Gastroesophageal sphincter (tissue), 4 donors: ENCODE data around the gene RAD52. TPM values are rescaled to one million over a fixed set of nuclear protein-coding genes. Genes with fewer than 3 reads are reported as not detected.

Experiments
- ATAC-seq: fragments of 150-250 bp; one replicate; pipeline ENCODE4 v1.9.1; 2016; ENCODE audit warnings: mild to moderate bottlenecking, moderate library complexity
- H3K27ac ChIP-seq, 4 donors: fragments of 200-600 bp; sonication (generic) in 3 of 4; 1 replicate in 3 of 4; 2 replicates in 1 of 4; pipeline ENCODE4 v1.5.1; 2016 to 2019
- H3K27me3 ChIP-seq: fragments of 200-600 bp; sonication (generic); one replicate; pipeline ENCODE4 v1.5.1; 2019
- H3K36me3 ChIP-seq, 2 donors: fragments of 200-600 bp; sonication (generic); one replicate each; pipeline ENCODE4 v1.5.1; 2019; ENCODE audit warnings: control low read depth in 1 of 2
- H3K4me1 ChIP-seq, 3 donors: fragments of 200-600 bp; sonication (generic); 1 replicate in 2 of 3; 2 replicates in 1 of 3; pipeline ENCODE4 v1.5.1; 2016 to 2019; ENCODE audit warnings: control low read depth in 2 of 3
- H3K4me3 ChIP-seq, 2 donors: fragments of 200-600 bp; sonication (generic); one replicate each; pipeline ENCODE4 v1.5.1; 2019; ENCODE audit warnings: mild to moderate bottlenecking in 1 of 2, moderate library complexity in 1 of 2
- H3K9me3 ChIP-seq, 3 donors: fragments of 200-600 bp; sonication (generic); one replicate each; pipeline ENCODE4 v1.5.1; 2017 to 2019; ENCODE audit warnings: control low read depth in 2 of 3
- EP300 ChIP-seq: sonication (generic); formaldehyde crosslinking; IDR thresholded peaks from one replicate; pipeline ENCODE4 v1.6.1; 2017; ENCODE audit warnings: antibody characterized with exemption, mild to moderate bottlenecking
- POLR2A ChIP-seq, 2 donors: fragments of 450-650 bp; IDR thresholded peaks; one replicate each; pipeline ENCODE4 v1.6.1; 2017; ENCODE audit warnings: antibody characterized with exemption in 2 of 2, mild to moderate bottlenecking in 2 of 2, moderate library complexity in 1 of 2
- POLR2AphosphoS5 ChIP-seq: sonication (generic); formaldehyde crosslinking; IDR thresholded peaks from one replicate; pipeline ENCODE4 v1.6.1; 2017; ENCODE audit warnings: antibody characterized with exemption
- WGBS, 2 donors: methylation state at CpG; one replicate each; pipeline ENCODE4 v1.1.5; 2018; ENCODE audit warnings: low coverage in 1 of 2; 5-methylcytosine and 5-hydroxymethylcytosine counted together
- total RNA-seq, 4 donors: library from RNA; depleted of rRNA; stranded (reverse); fragments of >200 nt; gene quantifications; one replicate each; pipeline ENCODE4 v1.1.0, GENCODE V29; 2016
- TF ChIP-seq, protein P1 (sequence below), 4 experiments: fragments of 200-600 bp in 2 of 4; fragments of 450-650 bp in 2 of 4; sonication (generic) in 1 of 4; IDR thresholded peaks; one replicate each; pipeline ENCODE4 v1.5.1; 2017 to 2019; ENCODE audit warnings: antibody characterized with exemption in 4 of 4, mild to moderate bottlenecking in 2 of 4, moderate library complexity in 2 of 4

RAD52 gene
- total RNA-seq, 4 donors from 2014 or later = 10.0 to 17.7 (median 13.5) TPM

DNA sequence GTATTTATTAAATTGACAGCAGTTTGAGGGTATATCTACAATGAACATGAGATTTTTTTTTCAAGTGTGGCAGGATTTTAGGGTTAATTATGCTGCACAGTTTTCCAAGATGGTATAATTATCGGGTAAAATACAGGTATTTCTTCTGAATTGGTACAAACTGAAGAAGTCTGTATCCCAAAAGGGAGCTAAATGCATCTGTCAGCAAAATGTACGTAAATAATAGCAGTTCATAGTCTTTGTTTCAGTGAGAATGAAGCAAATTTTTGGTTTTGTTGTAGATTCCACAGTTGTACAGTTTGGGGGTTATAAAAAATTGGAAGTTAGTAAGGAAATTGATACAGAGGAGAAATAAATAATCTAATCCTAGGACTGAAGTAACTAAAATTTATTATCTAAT lies 63.3 kb downstream of the RAD52 start:
- TF ChIP-seq, protein P1, sequence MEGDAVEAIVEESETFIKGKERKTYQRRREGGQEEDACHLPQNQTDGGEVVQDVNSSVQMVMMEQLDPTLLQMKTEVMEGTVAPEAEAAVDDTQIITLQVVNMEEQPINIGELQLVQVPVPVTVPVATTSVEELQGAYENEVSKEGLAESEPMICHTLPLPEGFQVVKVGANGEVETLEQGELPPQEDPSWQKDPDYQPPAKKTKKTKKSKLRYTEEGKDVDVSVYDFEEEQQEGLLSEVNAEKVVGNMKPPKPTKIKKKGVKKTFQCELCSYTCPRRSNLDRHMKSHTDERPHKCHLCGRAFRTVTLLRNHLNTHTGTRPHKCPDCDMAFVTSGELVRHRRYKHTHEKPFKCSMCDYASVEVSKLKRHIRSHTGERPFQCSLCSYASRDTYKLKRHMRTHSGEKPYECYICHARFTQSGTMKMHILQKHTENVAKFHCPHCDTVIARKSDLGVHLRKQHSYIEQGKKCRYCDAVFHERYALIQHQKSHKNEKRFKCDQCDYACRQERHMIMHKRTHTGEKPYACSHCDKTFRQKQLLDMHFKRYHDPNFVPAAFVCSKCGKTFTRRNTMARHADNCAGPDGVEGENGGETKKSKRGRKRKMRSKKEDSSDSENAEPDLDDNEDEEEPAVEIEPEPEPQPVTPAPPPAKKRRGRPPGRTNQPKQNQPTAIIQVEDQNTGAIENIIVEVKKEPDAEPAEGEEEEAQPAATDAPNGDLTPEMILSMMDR (IDR thresholded peaks at IDR 0.05) = no peak
- TF ChIP-seq POLR2AphosphoS5 = no peak
- TF ChIP-seq EP300 = no peak
- no peak for TF ChIP-seq POLR2A (IDR thresholded peaks at IDR 0.05)
- Histone ChIP-seq H3K4me3 (no peak overlapping the region), H3K9me3 (no peaks in the 10 kb centered on the region), H3K27me3 (no peaks in the 10 kb centered on the region), H3K27ac (no peak overlapping the region), H3K4me1 (no peaks in the 10 kb centered on the region), H3K36me3 (peaks cover 24 to 100% of the 10 kb centered on the region in 2 donors)
- ATAC-seq = no peak
- WGBS, 2 donors = 77 to 85% methylated on average over 1 to 2 of the region's 2 CpGs

DNA sequence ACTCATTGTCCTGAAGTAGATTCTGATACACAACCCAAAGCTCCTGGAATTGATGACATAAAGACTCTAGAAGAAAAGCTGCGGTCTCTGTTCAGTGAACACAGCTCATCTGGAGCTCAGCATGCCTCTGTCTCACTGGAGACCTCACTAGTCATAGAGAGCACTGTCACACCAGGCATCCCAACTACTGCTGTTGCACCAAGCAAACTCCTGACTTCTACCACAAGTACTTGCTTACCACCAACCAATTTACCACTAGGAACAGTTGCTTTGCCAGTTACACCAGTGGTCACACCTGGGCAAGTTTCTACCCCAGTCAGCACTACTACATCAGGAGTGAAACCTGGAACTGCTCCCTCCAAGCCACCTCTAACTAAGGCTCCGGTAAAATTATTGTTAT lies 63.8 kb downstream of the RAD52 start:
- WGBS, 2 donors = 77 to 100% methylated on average over 1 to 2 of the region's 2 CpGs
- Histone ChIP-seq H3K36me3 (peaks cover 24 to 100% of the 10 kb centered on the region in 2 donors), H3K4me3 (no peak overlapping the region), H3K9me3 (no peaks in the 10 kb centered on the region), H3K27me3 (no peaks in the 10 kb centered on the region), H3K4me1 (no peaks in the 10 kb centered on the region), H3K27ac (no peak overlapping the region)
- no peak for ATAC-seq
- no peak for TF ChIP-seq POLR2A (IDR thresholded peaks at IDR 0.05)

DNA sequence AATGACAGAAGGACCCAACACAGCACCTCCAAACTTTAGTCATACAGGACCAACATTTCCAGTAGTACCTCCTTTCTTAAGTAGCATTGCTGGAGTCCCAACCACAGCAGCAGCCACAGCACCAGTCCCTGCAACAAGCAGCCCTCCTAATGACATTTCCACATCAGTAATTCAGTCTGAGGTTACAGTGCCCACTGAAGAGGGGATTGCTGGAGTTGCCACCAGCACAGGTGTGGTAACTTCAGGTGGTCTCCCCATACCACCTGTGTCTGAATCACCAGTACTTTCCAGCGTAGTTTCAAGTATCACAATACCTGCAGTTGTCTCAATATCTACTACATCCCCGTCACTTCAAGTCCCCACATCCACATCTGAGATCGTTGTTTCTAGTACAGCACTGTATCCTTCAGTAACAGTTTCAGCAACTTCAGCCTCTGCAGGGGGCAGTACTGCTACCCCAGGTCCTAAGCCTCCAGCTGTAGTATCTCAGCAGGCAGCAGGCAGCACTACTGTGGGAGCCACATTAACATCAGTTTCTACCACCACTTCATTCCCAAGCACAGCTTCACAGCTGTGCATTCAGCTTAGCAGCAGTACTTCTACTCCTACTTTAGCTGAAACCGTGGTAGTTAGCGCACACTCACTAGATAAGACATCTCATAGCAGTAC lies 64.6 kb downstream of the RAD52 start:
- peaks cover 24 to 100% of the 10 kb centered on the region in 2 donors for H3K36me3 ChIP-seq
- no peak for ATAC-seq
- 85 to 89% methylated on average over 5 of the region's 5 CpGs for WGBS, 2 donors
- H3K27me3 ChIP-seq = no peaks in the 10 kb centered on the region
- H3K4me1 ChIP-seq = no peaks in the 10 kb centered on the region
- no peak overlapping the region for H3K4me3 ChIP-seq
- no peak overlapping the region for H3K27ac ChIP-seq
- TF ChIP-seq EP300 (no peak), POLR2A (IDR thresholded peaks at IDR 0.05) (no peak), POLR2AphosphoS5 (no peak)
- TF ChIP-seq, protein P1 (IDR thresholded peaks at IDR 0.05) = no peak
- no peaks in the 10 kb centered on the region for H3K9me3 ChIP-seq

DNA sequence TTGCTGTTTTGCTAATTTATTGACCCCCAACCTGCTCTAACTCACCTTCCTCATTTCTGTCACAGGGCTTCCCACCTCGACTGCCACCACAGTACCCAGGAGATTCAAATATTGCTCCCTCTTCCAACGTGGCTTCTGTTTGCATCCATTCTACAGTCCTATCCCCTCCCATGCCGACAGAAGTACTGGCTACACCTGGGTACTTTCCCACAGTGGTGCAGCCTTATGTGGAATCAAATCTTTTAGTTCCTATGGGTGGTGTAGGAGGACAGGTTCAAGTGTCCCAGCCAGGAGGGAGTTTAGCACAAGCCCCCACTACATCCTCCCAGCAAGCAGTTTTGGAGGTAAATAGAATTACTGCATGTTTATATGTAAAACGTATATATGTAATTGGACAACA lies 68.8 kb downstream of the RAD52 start:
- H3K36me3 ChIP-seq = peaks cover 11 to 94% of the 10 kb centered on the region in 2 donors
- H3K4me1 ChIP-seq = no peaks in the 10 kb centered on the region
- WGBS, 2 donors = 66 to 69% methylated on average over 3 of the region's 4 CpGs
- no peak overlapping the region for H3K4me3 ChIP-seq
- no peaks in the 10 kb centered on the region for H3K9me3 ChIP-seq
- ATAC-seq = no peak
- TF ChIP-seq, protein P1 (IDR thresholded peaks at IDR 0.05) = no peak
- TF ChIP-seq POLR2AphosphoS5 = no peak
- no peak for TF ChIP-seq POLR2A (IDR thresholded peaks at IDR 0.05)
- TF ChIP-seq EP300 = no peak
- H3K27me3 ChIP-seq = no peaks in the 10 kb centered on the region
- no peak overlapping the region for H3K27ac ChIP-seq

DNA sequence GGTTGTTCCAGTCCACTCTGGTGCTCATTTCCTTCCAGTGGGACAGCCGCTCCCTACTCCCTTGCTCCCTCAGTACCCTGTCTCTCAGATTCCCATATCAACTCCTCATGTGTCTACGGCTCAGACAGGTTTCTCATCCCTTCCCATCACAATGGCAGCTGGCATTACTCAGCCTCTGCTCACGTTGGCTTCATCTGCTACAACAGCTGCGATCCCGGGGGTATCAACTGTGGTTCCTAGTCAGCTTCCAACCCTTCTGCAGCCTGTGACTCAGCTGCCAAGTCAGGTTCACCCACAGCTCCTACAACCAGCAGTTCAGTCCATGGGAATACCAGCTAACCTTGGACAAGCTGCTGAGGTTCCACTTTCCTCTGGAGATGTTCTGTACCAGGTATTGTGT lies 69.9 kb downstream of the RAD52 start:
- Histone ChIP-seq H3K9me3 (no peaks in the 10 kb centered on the region), H3K27me3 (no peaks in the 10 kb centered on the region), H3K4me1 (no peaks in the 10 kb centered on the region), H3K4me3 (no peak overlapping the region), H3K36me3 (peaks cover 11 to 87% of the 10 kb centered on the region in 2 donors), H3K27ac (no peak overlapping the region)
- no peak for ATAC-seq
- no peak for TF ChIP-seq EP300
- whole genome bisulfite sequencing, 2 donors = 74% methylated on average over 3 of the region's 5 CpGs; no CpG with 5 or more reads in 1 of the 2 donors

DNA sequence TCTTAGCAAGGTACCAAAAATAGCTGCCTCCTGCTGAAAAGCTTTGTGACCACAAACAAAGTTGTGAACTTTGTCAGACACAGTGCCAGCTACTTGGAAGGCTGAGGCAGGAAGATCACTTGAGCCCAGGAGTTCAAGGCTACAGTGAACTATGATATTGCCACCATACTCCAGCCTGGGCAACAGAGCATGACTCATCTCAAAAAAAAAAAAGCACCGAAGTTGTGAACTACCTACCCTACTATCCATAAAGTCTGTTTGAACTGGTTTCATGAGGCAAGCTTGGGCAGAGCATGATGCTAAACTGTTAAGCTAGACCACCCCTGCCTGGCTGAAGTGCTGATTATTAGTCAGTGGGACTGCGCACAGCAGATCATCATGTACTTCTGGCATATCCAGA lies 75.5 kb downstream of the RAD52 start:
- Histone ChIP-seq H3K9me3 (no peaks in the 10 kb centered on the region), H3K36me3 (peaks cover 2 to 76% of the 10 kb centered on the region in 2 donors), H3K27ac (no peak overlapping the region), H3K4me3 (no peak overlapping the region), H3K4me1 (no peaks in the 10 kb centered on the region), H3K27me3 (no peaks in the 10 kb centered on the region)
- ATAC-seq = no peak
- WGBS, 2 donors = 50 to 71% methylated on average over 1 to 2 of the region's 2 CpGs
- TF ChIP-seq EP300 = no peak
- no peak for TF ChIP-seq POLR2AphosphoS5
- no peak for TF ChIP-seq POLR2A (IDR thresholded peaks at IDR 0.05)
- TF ChIP-seq, protein P1 (IDR thresholded peaks at IDR 0.05) = no peak
